Right atrium auricular region (tissue), 2 donors: Measurements from ENCODE around the gene DLEU7. TPM values are rescaled to one million over a fixed set of nuclear protein-coding genes. Genes with fewer than 3 reads are reported as not detected.

ENCODE experiments used
- DNase-seq: peaks from one replicate; pipeline ENCODE4 v3.0.0-alpha.2; 2019; ENCODE audit warnings: low spot score
- H3K27ac ChIP-seq, 2 donors: fragments of 200-600 bp; sonication (generic); 1 replicate in 1 of 2; 2 replicates in 1 of 2; pipeline ENCODE4 v1.5.1; 2016 to 2019
- H3K27me3 ChIP-seq, 2 donors: fragments of 200-600 bp; sonication (generic); one replicate each; pipeline versions ENCODE4 v1.5.1 to v1.6.0; 2017 to 2019
- H3K36me3 ChIP-seq: fragments of 200-600 bp; sonication (generic); one replicate; pipeline ENCODE4 v1.5.1; 2016
- H3K4me1 ChIP-seq, 2 donors: fragments of 200-600 bp; sonication (generic); one replicate each; pipeline versions ENCODE4 v1.5.1 to v1.6.0; 2017 to 2019
- H3K4me3 ChIP-seq, 2 donors: fragments of 200-600 bp; sonication (generic); 1 replicate in 1 of 2; 2 replicates in 1 of 2; pipeline ENCODE4 v1.5.1; 2017 to 2019; ENCODE audit warnings: mild to moderate bottlenecking in 1 of 2, moderate library complexity in 1 of 2
- H3K9me3 ChIP-seq, 2 donors: fragments of 200-600 bp; sonication (generic); one replicate each; pipeline ENCODE4 v1.5.1; 2019
- total RNA-seq, 2 donors: library from RNA; depleted of rRNA; stranded (reverse); fragments of >200 nt; gene quantifications; one replicate each; pipeline ENCODE4 v1.1.0, GENCODE V29; 2016
- TF ChIP-seq, protein P1 (sequence below), 2 donors: fragments of 200-600 bp; sonication (generic); IDR thresholded peaks; one replicate each; pipeline ENCODE4 v1.5.1; 2019; ENCODE audit warnings: antibody characterized with exemption in 2 of 2

DLEU7 gene
- total RNA-seq, 2 donors from 2014 or later = 0.31 TPM; not detected in 1

GRCh38 chr13:50871405-50871804 is 27.9 kb upstream of the DLEU7 start:
- no peak for DNase-seq
- H3K27me3 ChIP-seq = no peaks in the 10 kb centered on the region
- no peaks in the 10 kb centered on the region for H3K9me3 ChIP-seq
- no peaks in the 10 kb centered on the region for H3K4me1 ChIP-seq
- no peaks in the 10 kb centered on the region for H3K36me3 ChIP-seq
- TF ChIP-seq, protein P1, sequence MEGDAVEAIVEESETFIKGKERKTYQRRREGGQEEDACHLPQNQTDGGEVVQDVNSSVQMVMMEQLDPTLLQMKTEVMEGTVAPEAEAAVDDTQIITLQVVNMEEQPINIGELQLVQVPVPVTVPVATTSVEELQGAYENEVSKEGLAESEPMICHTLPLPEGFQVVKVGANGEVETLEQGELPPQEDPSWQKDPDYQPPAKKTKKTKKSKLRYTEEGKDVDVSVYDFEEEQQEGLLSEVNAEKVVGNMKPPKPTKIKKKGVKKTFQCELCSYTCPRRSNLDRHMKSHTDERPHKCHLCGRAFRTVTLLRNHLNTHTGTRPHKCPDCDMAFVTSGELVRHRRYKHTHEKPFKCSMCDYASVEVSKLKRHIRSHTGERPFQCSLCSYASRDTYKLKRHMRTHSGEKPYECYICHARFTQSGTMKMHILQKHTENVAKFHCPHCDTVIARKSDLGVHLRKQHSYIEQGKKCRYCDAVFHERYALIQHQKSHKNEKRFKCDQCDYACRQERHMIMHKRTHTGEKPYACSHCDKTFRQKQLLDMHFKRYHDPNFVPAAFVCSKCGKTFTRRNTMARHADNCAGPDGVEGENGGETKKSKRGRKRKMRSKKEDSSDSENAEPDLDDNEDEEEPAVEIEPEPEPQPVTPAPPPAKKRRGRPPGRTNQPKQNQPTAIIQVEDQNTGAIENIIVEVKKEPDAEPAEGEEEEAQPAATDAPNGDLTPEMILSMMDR (IDR thresholded peaks at IDR 0.05) = no peak
- H3K4me3 ChIP-seq = no peak overlapping the region
- no peak overlapping the region for H3K27ac ChIP-seq

- no peak for DNase-seq
- H3K27me3 ChIP-seq = no peaks in the 10 kb centered on the region
- H3K4me3 ChIP-seq = no peak overlapping the region
- TF ChIP-seq, protein P1 (IDR thresholded peaks at IDR 0.05) = no peak
- no peak overlapping the region for H3K27ac ChIP-seq
- H3K9me3 ChIP-seq = no peaks in the 10 kb centered on the region
- H3K4me1 ChIP-seq = no peaks in the 10 kb centered on the region
- no peaks in the 10 kb centered on the region for H3K36me3 ChIP-seq
Observed at GRCh38 chr13:50867637-50867945, 24.1 kb upstream of the DLEU7 start.

- Histone ChIP-seq H3K9me3 (no peaks in the 10 kb centered on the region), H3K36me3 (no peaks in the 10 kb centered on the region)
- TF ChIP-seq, protein P1 (IDR thresholded peaks at IDR 0.05) = no peak
Observed at GRCh38 chr13:50866817-50867636, 23.5 kb upstream of the DLEU7 start.

GRCh38 chr13:50864492-50864891 is 21.0 kb upstream of the DLEU7 start:
- Histone ChIP-seq H3K4me3 (no peak overlapping the region), H3K9me3 (no peaks in the 10 kb centered on the region), H3K27ac (no peak overlapping the region), H3K4me1 (no peaks in the 10 kb centered on the region), H3K27me3 (no peaks in the 10 kb centered on the region), H3K36me3 (no peaks in the 10 kb centered on the region)
- TF ChIP-seq, protein P1 (IDR thresholded peaks at IDR 0.05) = no peak
- no peak for DNase-seq

More at GRCh38 chr13:50866817-50867636, 23.5 kb upstream of the DLEU7 start:
- H3K27ac ChIP-seq = no peak overlapping the region
- no peaks in the 10 kb centered on the region for H3K4me1 ChIP-seq
- DNase-seq = no peak
- H3K4me3 ChIP-seq = no peak overlapping the region
- no peaks in the 10 kb centered on the region for H3K27me3 ChIP-seq

DNA sequence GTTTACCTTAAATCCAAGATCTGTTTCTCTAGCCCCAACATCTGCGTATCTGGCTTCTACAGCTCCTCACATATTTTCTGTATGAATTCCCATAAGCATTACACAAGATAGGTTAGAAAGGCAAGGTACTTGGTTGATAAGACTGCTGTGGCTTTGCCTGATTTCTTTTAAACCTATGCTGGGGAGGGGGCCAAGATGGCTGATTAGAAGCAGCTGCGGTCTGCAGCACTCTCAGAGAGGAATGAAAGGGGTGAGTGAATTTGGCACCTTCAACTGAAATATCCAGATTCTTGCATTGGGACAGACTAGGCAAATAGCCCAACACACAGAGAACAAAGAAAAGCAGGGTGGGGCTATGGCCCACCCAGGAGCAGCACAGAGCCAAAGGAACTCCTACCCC is 12.2 kb upstream of the DLEU7 start:
- Histone ChIP-seq H3K4me3 (no peak overlapping the region), H3K27me3 (no peaks in the 10 kb centered on the region), H3K9me3 (peaks cover 0 to 25% of the 10 kb centered on the region in 2 donors), H3K4me1 (no peaks in the 10 kb centered on the region), H3K36me3 (no peaks in the 10 kb centered on the region), H3K27ac (no peak overlapping the region)
- no peak for DNase-seq
- TF ChIP-seq, protein P1 (IDR thresholded peaks at IDR 0.05) = no peak

- DNase-seq = no peak
- Histone ChIP-seq H3K36me3 (no peaks in the 10 kb centered on the region), H3K27me3 (no peaks in the 10 kb centered on the region), H3K27ac (no peak overlapping the region), H3K4me3 (no peak overlapping the region), H3K9me3 (no peaks in the 10 kb centered on the region), H3K4me1 (no peaks in the 10 kb centered on the region)
- TF ChIP-seq, protein P1 (IDR thresholded peaks at IDR 0.05) = no peak
Observed at GRCh38 chr13:50850445-50850844, 7.0 kb upstream of the DLEU7 start.
